Spleen (tissue), 11 donors: ENCODE measurements around the gene TCTN3. TPM values are rescaled to one million over a fixed set of nuclear protein-coding genes. Genes with fewer than 3 reads are reported as not detected.
"Not testable (repeated sequence)": the region's sequence is repeated elsewhere in the genome, so short reads cannot be mapped to it uniquely, and the experiment has no call there.

Experiments
- DNase-seq: peaks from one replicate; pipeline ENCODE4 v3.0.0-alpha.2; 2020
- H3K27ac ChIP-seq, 8 donors: fragments of 200-600 bp; sonication (generic) in 7 of 8; 1 replicate in 4 of 8; 2 replicates in 4 of 8; pipeline versions ENCODE4 v1.5.0 to v1.8.0; 2016 to 2021; ENCODE audit warnings: inconsistent platforms in 4 of 8, mild to moderate bottlenecking in 4 of 8, moderate library complexity in 1 of 8
- H3K27me3 ChIP-seq, 7 donors: fragments of 200-600 bp; sonication (generic) in 6 of 7; replicated peaks in 1 of 7; 1 replicate in 4 of 7; 2 replicates in 3 of 7; pipeline versions ENCODE4 v1.5.0 to v1.8.0; 2016 to 2021; ENCODE audit warnings: inconsistent platforms in 3 of 7, mild to moderate bottlenecking in 1 of 7
- H3K36me3 ChIP-seq, 6 donors: fragments of 200-600 bp; sonication (generic) in 5 of 6; 1 replicate in 4 of 6; 2 replicates in 2 of 6; pipeline versions ENCODE4 v1.5.0 to v1.8.0; 2016 to 2021; ENCODE audit warnings: inconsistent platforms in 2 of 6
- H3K4me1 ChIP-seq, 6 donors: fragments of 200-600 bp; sonication (generic) in 5 of 6; 1 replicate in 3 of 6; 2 replicates in 3 of 6; pipeline versions ENCODE4 v1.5.0 to v1.8.0; 2016 to 2021; ENCODE audit warnings: inconsistent platforms in 3 of 6
- H3K4me3 ChIP-seq, 8 donors: fragments of 200-600 bp; sonication (generic) in 7 of 8; 1 replicate in 4 of 8; 2 replicates in 4 of 8; pipeline versions ENCODE4 v1.5.0 to v1.8.0; 2016 to 2021; ENCODE audit warnings: inconsistent platforms in 4 of 8, mild to moderate bottlenecking in 4 of 8, moderate library complexity in 2 of 8
- H3K9me3 ChIP-seq, 8 donors: fragments of 200-600 bp; sonication (generic) in 7 of 8; 1 replicate in 4 of 8; 2 replicates in 4 of 8; pipeline versions ENCODE4 v1.5.0 to v1.8.0; 2016 to 2021; ENCODE audit warnings: inconsistent platforms in 4 of 8
- CTCF ChIP-seq, 11 experiments: fragments of 200-600 bp in 7 of 11; fragments of 450-650 bp in 4 of 11; sonication (generic) in 4 of 11; IDR thresholded peaks in 8 of 11; conservative IDR thresholded peaks in 3 of 11; 1 replicate in 7 of 11; 2 replicates in 4 of 11; pipeline versions ENCODE4 v1.4.0 to v1.8.0; 2016 to 2021; ENCODE audit warnings: antibody characterized with exemption in 11 of 11, inconsistent platforms in 4 of 11, mild to moderate bottlenecking in 1 of 11
- POLR2A ChIP-seq, 3 donors: fragments of 450-650 bp; IDR thresholded peaks; one replicate each; pipeline ENCODE4 v1.5.1; 2017; ENCODE audit warnings: antibody characterized with exemption in 3 of 3, mild to moderate bottlenecking in 1 of 3
- POLR2AphosphoS5 ChIP-seq, 3 donors: sonication (generic); formaldehyde crosslinking; IDR thresholded peaks; one replicate each; pipeline ENCODE4 v1.5.1; 2017; ENCODE audit warnings: antibody characterized with exemption in 3 of 3
- WGBS, 5 donors: extraction: QIAGEN DNeasy Blood & Tissue Kit in 3 of 5; methylation state at CpG; one replicate each; pipeline versions ENCODE4 v1.1.5 to v1.1.7; 2013 to 2018; 5-methylcytosine and 5-hydroxymethylcytosine counted together
- intact Hi-C: fragments of 100-400 bp; cut with DNase I; formaldehyde crosslinking; loops from one replicate; pipeline ENCODE4 v1.15.0; 2023; ENCODE audit warnings: low total_unique reads
- polyA plus RNA-seq, 3 donors: library from polyadenylated mRNA; stranded (reverse); fragments of 200-250 nt; gene quantifications; one replicate each; pipeline ENCODE4 v1.2.1, GENCODE V29; 2013
- total RNA-seq, 7 donors: library from RNA; depleted of rRNA in 3 of 7; stranded (reverse); fragments of >200 nt in 3 of 7; fragmentation: NEBNext Ultra II Directional in 4 of 7; extraction: Animal tissue kit (Norgen Biotek cat#: 25700) in 4 of 7; gene quantifications; one replicate each; pipeline versions ENCODE4 v1.1.0 to v1.2.1, GENCODE V29; 2016 to 2021
- donor health status: healthy with polysubstance abuse.
- donor health status: DM: no; HTN: no; CAD: no; lungs with moderate emphysema.
- donor health status: DM: no; HTN: no; CAD: no.
- donor health status: Bipolar disorder and iron deficiency.
- donor health status: healthy.
- donor health status: DM: no; HTN: no; CAD: no.
- donor health status: DM: yes; HTN: yes; CAD: no.

Gene TCTN3
- total and polyA plus RNA-seq, 10 donors: 10.9 to 25.7 (median 23.1) TPM

- no peak overlapping the region for H3K4me3 ChIP-seq
- 57 to 70% (median 66%) methylated on average over 3 of the region's 3 CpGs for WGBS, 5 donors
- TF ChIP-seq POLR2A (IDR thresholded peaks at IDR 0.05) (no peak), CTCF (IDR thresholded peaks at IDR 0.05 in 8 of 11, conservative IDR thresholded peaks at IDR 0.05 in 3 of 11) (no peak), POLR2AphosphoS5 (IDR thresholded peaks at IDR 0.05) (no peak)
- intact Hi-C loops: no loop called here
- H3K36me3 ChIP-seq: no peaks in the 10 kb centered on the region
- DNase-seq: no peak
- peaks cover 9 to 35% (median 30%) of the 10 kb centered on the region in 6 donors for H3K4me1 ChIP-seq
- H3K27me3 ChIP-seq: no peaks in the 10 kb centered on the region
- H3K27ac ChIP-seq: peak overlapping the region in 7 of 8 donors; percentile 24 to 78 (median 58)
- H3K9me3 ChIP-seq: peaks cover 0 to 32% (median 24%) of the 10 kb centered on the region in 8 donors
Observed at GRCh38 chr10:95729323-95730055, 35.8 kb upstream of the TCTN3 start.

- Histone ChIP-seq H3K9me3 (peaks cover 0 to 29% (median 25%) of the 10 kb centered on the region in 8 donors), H3K27me3 (no peaks in the 10 kb centered on the region), H3K4me1 (peaks cover 9 to 35% (median 30%) of the 10 kb centered on the region in 6 donors), H3K27ac (peak overlapping the region in 6 of 8 donors; percentile 24 to 78 (median 61)), H3K36me3 (no peaks in the 10 kb centered on the region), H3K4me3 (no peak overlapping the region)
- no peak for TF ChIP-seq CTCF (IDR thresholded peaks at IDR 0.05 in 8 of 11, conservative IDR thresholded peaks at IDR 0.05 in 3 of 11)
- no peak for TF ChIP-seq POLR2AphosphoS5 (IDR thresholded peaks at IDR 0.05)
- no peak for TF ChIP-seq POLR2A (IDR thresholded peaks at IDR 0.05)
- WGBS, 5 donors: 51 to 68% (median 64%) methylated on average over 4 of the region's 4 CpGs
- no peak for DNase-seq
- intact Hi-C loops: no loop called here
Observed at GRCh38 chr10:95728526-95728925, 34.8 kb upstream of the TCTN3 start.

GRCh38 chr10:95722496-95722895 is 28.8 kb upstream of the TCTN3 start:
- H3K27me3 ChIP-seq, H3K36me3 ChIP-seq, H3K4me1 ChIP-seq, DNase-seq, intact Hi-C loops, H3K4me3 ChIP-seq: not testable (repeated sequence)
- 53 to 66% (median 62%) methylated on average over 4 of the region's 4 CpGs for WGBS, 5 donors
- Histone ChIP-seq H3K9me3 (peaks cover 0 to 13% (median 7%) of the 10 kb centered on the region in 8 donors), H3K27ac (peak overlapping the region in 2 of 8 donors; percentile 34 to 38)

GRCh38 chr10:95720745-95721144 is 27.0 kb upstream of the TCTN3 start:
- H3K36me3 ChIP-seq, H3K27me3 ChIP-seq, H3K4me3 ChIP-seq, H3K4me1 ChIP-seq, intact Hi-C loops, DNase-seq, H3K27ac ChIP-seq: not testable (repeated sequence)
- WGBS, 5 donors: 84 to 94% (median 87%) methylated on average over 7 of the region's 7 CpGs
- peaks cover 0 to 13% (median 7%) of the 10 kb centered on the region in 8 donors for H3K9me3 ChIP-seq

GRCh38 chr10:95716866-95717265 is 23.1 kb upstream of the TCTN3 start:
- Histone ChIP-seq H3K27me3 (no peaks in the 10 kb centered on the region), H3K4me3 (no peak overlapping the region), H3K9me3 (no peaks in the 10 kb centered on the region), H3K4me1 (peaks cover 0 to 4% (median 0%) of the 10 kb centered on the region in 6 donors), H3K36me3 (no peaks in the 10 kb centered on the region), H3K27ac (no peak overlapping the region)
- intact Hi-C loops: no loop called here
- TF ChIP-seq POLR2A (IDR thresholded peaks at IDR 0.05): no peak
- TF ChIP-seq CTCF (IDR thresholded peaks at IDR 0.05 in 8 of 11, conservative IDR thresholded peaks at IDR 0.05 in 3 of 11): no peak
- TF ChIP-seq POLR2AphosphoS5 (IDR thresholded peaks at IDR 0.05): no peak
- WGBS, 5 donors: 74 to 95% (median 77%) methylated on average over 2 of the region's 2 CpGs
- no peak for DNase-seq
